ENCODE results near the gene ZNF598.
A peak's percentile ranks its signal among the peaks of the same experiment; 100 is the strongest.

The ZNF598 gene

GRCh38 chr16:2038382-2039231, 29.0 kb upstream of the ZNF598 start:
- Histone ChIP-seq H3K9me3 (no peaks in the 10 kb centered on the region), H3K4me1 (peaks cover 41% of the 10 kb centered on the region), H3K27me3 (no peaks in the 10 kb centered on the region), H3K4me3 (ENCODE audit: low read depth, low read length) (no peak overlapping the region), H3K36me3 (peaks cover 5% of the 10 kb centered on the region; the same call in 1 of the 2 replicates)
- peak; percentile 19 for DNase-seq
- TF ChIP-seq CTCF (IDR thresholded peaks at IDR 0.05; ENCODE audit: low read depth, low read length) = no peak

- Histone ChIP-seq H3K4me1 (peaks cover 45% of the 10 kb centered on the region), H3K36me3 (no peaks in the 10 kb centered on the region), H3K27me3 (no peaks in the 10 kb centered on the region), H3K4me3 (ENCODE audit: low read depth, low read length) (no peak overlapping the region), H3K9me3 (no peaks in the 10 kb centered on the region)
- peak; percentile 16 for DNase-seq
- TF ChIP-seq CTCF (IDR thresholded peaks at IDR 0.05; ENCODE audit: low read depth, low read length) = no peak
Measured at GRCh38 chr16:2037647-2038381, 28.2 kb upstream of the ZNF598 start.

- no peak for DNase-seq
- Histone ChIP-seq H3K4me1 (peaks cover 45% of the 10 kb centered on the region), H3K27me3 (no peaks in the 10 kb centered on the region), H3K4me3 (ENCODE audit: low read depth, low read length) (no peak overlapping the region), H3K36me3 (no peaks in the 10 kb centered on the region), H3K9me3 (no peaks in the 10 kb centered on the region)
- TF ChIP-seq CTCF (IDR thresholded peaks at IDR 0.05; ENCODE audit: low read depth, low read length) = no peak
Measured at GRCh38 chr16:2037115-2037514, 27.5 kb upstream of the ZNF598 start.

GRCh38 chr16:2036200-2036966, 26.8 kb upstream of the ZNF598 start:
- no peaks in the 10 kb centered on the region for H3K36me3 ChIP-seq
- H3K9me3 ChIP-seq = no peaks in the 10 kb centered on the region
- no peaks in the 10 kb centered on the region for H3K27me3 ChIP-seq
- TF ChIP-seq CTCF (IDR thresholded peaks at IDR 0.05; ENCODE audit: low read depth, low read length) = no peak
- no peak for DNase-seq
- H3K4me3 ChIP-seq (ENCODE audit: low read depth, low read length) = no peak overlapping the region
- H3K4me1 ChIP-seq = peaks cover 45% of the 10 kb centered on the region

- TF ChIP-seq CTCF (IDR thresholded peaks at IDR 0.05; ENCODE audit: low read depth, low read length) = no peak
- peaks cover 39% of the 10 kb centered on the region for H3K4me1 ChIP-seq
- H3K36me3 ChIP-seq = no peaks in the 10 kb centered on the region
- peak; percentile 77 for DNase-seq
- no peaks in the 10 kb centered on the region for H3K27me3 ChIP-seq
- H3K9me3 ChIP-seq = no peaks in the 10 kb centered on the region
- no peak overlapping the region for H3K4me3 ChIP-seq (ENCODE audit: low read depth, low read length)
Measured at GRCh38 chr16:2035431-2036199, 26.0 kb upstream of the ZNF598 start.
